Spleen (tissue), 11 donors: ENCODE results near the gene MACROD2. TPM values are rescaled to one million over a fixed set of nuclear protein-coding genes. Genes with fewer than 3 reads are reported as not detected.

Experiments used
- DNase-seq: peaks from one replicate; pipeline ENCODE4 v3.0.0-alpha.2; 2020
- H3K27ac ChIP-seq, 8 donors: fragments of 200-600 bp; sonication (generic) in 7 of 8; 1 replicate in 4 of 8; 2 replicates in 4 of 8; pipeline versions ENCODE4 v1.5.0 to v1.8.0; 2016 to 2021; ENCODE audit warnings: inconsistent platforms in 4 of 8, mild to moderate bottlenecking in 4 of 8, moderate library complexity in 1 of 8
- H3K27me3 ChIP-seq, 7 donors: fragments of 200-600 bp; sonication (generic) in 6 of 7; replicated peaks in 1 of 7; 1 replicate in 4 of 7; 2 replicates in 3 of 7; pipeline versions ENCODE4 v1.5.0 to v1.8.0; 2016 to 2021; ENCODE audit warnings: inconsistent platforms in 3 of 7, mild to moderate bottlenecking in 1 of 7
- H3K36me3 ChIP-seq, 6 donors: fragments of 200-600 bp; sonication (generic) in 5 of 6; 1 replicate in 4 of 6; 2 replicates in 2 of 6; pipeline versions ENCODE4 v1.5.0 to v1.8.0; 2016 to 2021; ENCODE audit warnings: inconsistent platforms in 2 of 6
- H3K4me1 ChIP-seq, 6 donors: fragments of 200-600 bp; sonication (generic) in 5 of 6; 1 replicate in 3 of 6; 2 replicates in 3 of 6; pipeline versions ENCODE4 v1.5.0 to v1.8.0; 2016 to 2021; ENCODE audit warnings: inconsistent platforms in 3 of 6
- H3K4me3 ChIP-seq, 8 donors: fragments of 200-600 bp; sonication (generic) in 7 of 8; 1 replicate in 4 of 8; 2 replicates in 4 of 8; pipeline versions ENCODE4 v1.5.0 to v1.8.0; 2016 to 2021; ENCODE audit warnings: inconsistent platforms in 4 of 8, mild to moderate bottlenecking in 4 of 8, moderate library complexity in 2 of 8
- H3K9me3 ChIP-seq, 8 donors: fragments of 200-600 bp; sonication (generic) in 7 of 8; 1 replicate in 4 of 8; 2 replicates in 4 of 8; pipeline versions ENCODE4 v1.5.0 to v1.8.0; 2016 to 2021; ENCODE audit warnings: inconsistent platforms in 4 of 8
- POLR2A ChIP-seq, 3 donors: fragments of 450-650 bp; IDR thresholded peaks; one replicate each; pipeline ENCODE4 v1.5.1; 2017; ENCODE audit warnings: antibody characterized with exemption in 3 of 3, mild to moderate bottlenecking in 1 of 3
- POLR2AphosphoS5 ChIP-seq, 3 donors: sonication (generic); formaldehyde crosslinking; IDR thresholded peaks; one replicate each; pipeline ENCODE4 v1.5.1; 2017; ENCODE audit warnings: antibody characterized with exemption in 3 of 3
- WGBS, 5 donors: extraction: QIAGEN DNeasy Blood & Tissue Kit in 3 of 5; methylation state at CpG; one replicate each; pipeline versions ENCODE4 v1.1.5 to v1.1.7; 2013 to 2018; 5-methylcytosine and 5-hydroxymethylcytosine counted together
- intact Hi-C: fragments of 100-400 bp; cut with DNase I; formaldehyde crosslinking; loops from one replicate; pipeline ENCODE4 v1.15.0; 2023; ENCODE audit warnings: low total_unique reads
- polyA plus RNA-seq, 3 donors: library from polyadenylated mRNA; stranded (reverse); fragments of 200-250 nt; gene quantifications; one replicate each; pipeline ENCODE4 v1.2.1, GENCODE V29; 2013
- total RNA-seq, 7 donors: library from RNA; depleted of rRNA in 3 of 7; stranded (reverse); fragments of >200 nt in 3 of 7; fragmentation: NEBNext Ultra II Directional in 4 of 7; extraction: Animal tissue kit (Norgen Biotek cat#: 25700) in 4 of 7; gene quantifications; one replicate each; pipeline versions ENCODE4 v1.1.0 to v1.2.1, GENCODE V29; 2016 to 2021
- TF ChIP-seq, protein P1 (sequence below), 11 experiments: fragments of 200-600 bp in 7 of 11; fragments of 450-650 bp in 4 of 11; sonication (generic) in 4 of 11; IDR thresholded peaks in 8 of 11; conservative IDR thresholded peaks in 3 of 11; 1 replicate in 7 of 11; 2 replicates in 4 of 11; pipeline versions ENCODE4 v1.4.0 to v1.8.0; 2016 to 2021; ENCODE audit warnings: antibody characterized with exemption in 11 of 11, inconsistent platforms in 4 of 11, mild to moderate bottlenecking in 1 of 11
- donor health status: healthy with polysubstance abuse.
- donor health status: DM: no; HTN: no; CAD: no; lungs with moderate emphysema.
- donor health status: DM: no; HTN: no; CAD: no.
- donor health status: Bipolar disorder and iron deficiency.
- donor health status: healthy.
- donor health status: DM: no; HTN: no; CAD: no.
- donor health status: DM: yes; HTN: yes; CAD: no.

The MACROD2 gene
- total and polyA plus RNA-seq, 10 donors: 1.5 to 4.7 (median 3.4) TPM

DNA sequence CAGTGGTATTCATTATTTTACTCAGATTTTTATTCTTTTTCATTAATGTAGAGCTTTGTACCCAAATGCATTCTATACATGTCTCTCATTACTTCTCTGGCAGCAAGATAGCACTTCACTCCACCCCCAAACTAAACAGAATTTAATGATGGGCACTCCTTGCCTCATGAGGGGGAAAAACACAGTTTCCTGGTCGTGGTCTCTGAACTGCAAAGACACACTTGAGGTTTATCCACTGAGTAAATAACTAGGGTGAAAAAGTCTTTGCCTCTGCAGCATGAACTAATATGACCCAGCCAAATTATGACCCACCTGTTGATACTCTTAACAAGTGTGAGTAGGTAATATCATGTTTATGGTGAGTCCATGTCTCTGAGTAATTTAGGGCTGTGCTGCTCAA lies 1127.3 kb downstream of the MACROD2 start:
- H3K4me3 ChIP-seq: no peak overlapping the region
- H3K27me3 ChIP-seq: no peaks in the 10 kb centered on the region
- TF ChIP-seq POLR2A (IDR thresholded peaks at IDR 0.05) (no peak), POLR2AphosphoS5 (IDR thresholded peaks at IDR 0.05) (no peak)
- TF ChIP-seq, protein P1, sequence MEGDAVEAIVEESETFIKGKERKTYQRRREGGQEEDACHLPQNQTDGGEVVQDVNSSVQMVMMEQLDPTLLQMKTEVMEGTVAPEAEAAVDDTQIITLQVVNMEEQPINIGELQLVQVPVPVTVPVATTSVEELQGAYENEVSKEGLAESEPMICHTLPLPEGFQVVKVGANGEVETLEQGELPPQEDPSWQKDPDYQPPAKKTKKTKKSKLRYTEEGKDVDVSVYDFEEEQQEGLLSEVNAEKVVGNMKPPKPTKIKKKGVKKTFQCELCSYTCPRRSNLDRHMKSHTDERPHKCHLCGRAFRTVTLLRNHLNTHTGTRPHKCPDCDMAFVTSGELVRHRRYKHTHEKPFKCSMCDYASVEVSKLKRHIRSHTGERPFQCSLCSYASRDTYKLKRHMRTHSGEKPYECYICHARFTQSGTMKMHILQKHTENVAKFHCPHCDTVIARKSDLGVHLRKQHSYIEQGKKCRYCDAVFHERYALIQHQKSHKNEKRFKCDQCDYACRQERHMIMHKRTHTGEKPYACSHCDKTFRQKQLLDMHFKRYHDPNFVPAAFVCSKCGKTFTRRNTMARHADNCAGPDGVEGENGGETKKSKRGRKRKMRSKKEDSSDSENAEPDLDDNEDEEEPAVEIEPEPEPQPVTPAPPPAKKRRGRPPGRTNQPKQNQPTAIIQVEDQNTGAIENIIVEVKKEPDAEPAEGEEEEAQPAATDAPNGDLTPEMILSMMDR (IDR thresholded peaks at IDR 0.05 in 8 of 11, conservative IDR thresholded peaks at IDR 0.05 in 3 of 11): no peak
- H3K9me3 ChIP-seq: no peaks in the 10 kb centered on the region
- H3K36me3 ChIP-seq: no peaks in the 10 kb centered on the region
- no peaks in the 10 kb centered on the region for H3K4me1 ChIP-seq
- intact Hi-C loops: no loop called here
- WGBS, 5 donors: 38 to 57% (median 47%) methylated on average over 1 of the region's 1 CpG
- no peak for DNase-seq
- H3K27ac ChIP-seq: no peak overlapping the region

GRCh38 chr20:15131176-15131575 lies 1135.9 kb downstream of the MACROD2 start:
- intact Hi-C loops: no loop called here
- DNase-seq: no peak
- 80 to 95% (median 86%) methylated on average over 2 of the region's 2 CpGs for WGBS, 5 donors
- no peaks in the 10 kb centered on the region for H3K9me3 ChIP-seq
- no peak overlapping the region for H3K27ac ChIP-seq
- TF ChIP-seq, protein P1 (IDR thresholded peaks at IDR 0.05 in 8 of 11, conservative IDR thresholded peaks at IDR 0.05 in 3 of 11): no peak
- TF ChIP-seq POLR2A (IDR thresholded peaks at IDR 0.05) (no peak), POLR2AphosphoS5 (IDR thresholded peaks at IDR 0.05) (no peak)
- H3K4me1 ChIP-seq: no peaks in the 10 kb centered on the region
- no peaks in the 10 kb centered on the region for H3K36me3 ChIP-seq
- no peaks in the 10 kb centered on the region for H3K27me3 ChIP-seq
- H3K4me3 ChIP-seq: no peak overlapping the region

GRCh38 chr20:15138548-15139126 lies 1143.3 kb downstream of the MACROD2 start:
- WGBS, 5 donors: 79 to 88% (median 86%) methylated on average over 4 of the region's 4 CpGs
- Histone ChIP-seq H3K27ac (no peak overlapping the region), H3K27me3 (no peaks in the 10 kb centered on the region), H3K36me3 (no peaks in the 10 kb centered on the region), H3K4me1 (no peaks in the 10 kb centered on the region), H3K4me3 (no peak overlapping the region), H3K9me3 (no peaks in the 10 kb centered on the region)
- intact Hi-C loops: no loop called here
- no peak for DNase-seq
- no peak for TF ChIP-seq POLR2AphosphoS5 (IDR thresholded peaks at IDR 0.05)
- TF ChIP-seq, protein P1 (IDR thresholded peaks at IDR 0.05 in 8 of 11, conservative IDR thresholded peaks at IDR 0.05 in 3 of 11): no peak

DNA sequence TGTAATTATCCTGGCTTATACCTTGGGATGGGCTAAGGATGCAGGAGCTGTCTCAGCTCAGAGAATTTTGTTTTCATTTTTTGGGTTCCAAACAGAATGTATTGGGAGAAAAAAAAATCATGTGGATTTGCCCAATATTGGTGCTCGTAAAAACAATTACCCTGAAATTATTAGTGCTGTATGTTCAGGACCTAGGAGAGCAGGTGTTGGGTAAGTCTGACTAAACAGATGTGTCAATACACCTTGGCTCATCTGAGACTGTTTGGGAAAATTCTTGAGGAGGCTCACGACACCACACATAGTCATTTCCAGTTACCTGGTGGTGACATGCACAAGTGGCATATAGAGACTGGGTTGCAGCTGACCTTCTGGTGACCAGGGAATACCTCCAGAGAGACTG lies 1144.2 kb downstream of the MACROD2 start:
- H3K36me3 ChIP-seq: no peaks in the 10 kb centered on the region
- H3K4me1 ChIP-seq: no peaks in the 10 kb centered on the region
- intact Hi-C loops: no loop called here
- H3K27ac ChIP-seq: no peak overlapping the region
- no peaks in the 10 kb centered on the region for H3K9me3 ChIP-seq
- no peaks in the 10 kb centered on the region for H3K27me3 ChIP-seq
- H3K4me3 ChIP-seq: no peak overlapping the region
- 87 to 96% (median 89%) methylated on average over 2 of the region's 2 CpGs for WGBS, 5 donors
- TF ChIP-seq POLR2AphosphoS5 (IDR thresholded peaks at IDR 0.05) (no peak), POLR2A (IDR thresholded peaks at IDR 0.05) (no peak)
- TF ChIP-seq, protein P1 (IDR thresholded peaks at IDR 0.05 in 8 of 11, conservative IDR thresholded peaks at IDR 0.05 in 3 of 11): no peak
- DNase-seq: no peak
